ENCODE measurements around the gene TXNRD1. TPM values are rescaled to one million over a fixed set of nuclear protein-coding genes. Genes with fewer than 3 reads are reported as not detected.
"Not testable (repeated sequence)": the region's sequence is repeated elsewhere in the genome, so short reads cannot be mapped to it uniquely, and the experiment has no call there.

Gene TXNRD1
- total RNA-seq, 4 donors from 2014 or later: 129 to 230 (median 199) TPM

- no peak for TF ChIP-seq POLR2A (IDR thresholded peaks at IDR 0.05)
- TF ChIP-seq, protein P1, sequence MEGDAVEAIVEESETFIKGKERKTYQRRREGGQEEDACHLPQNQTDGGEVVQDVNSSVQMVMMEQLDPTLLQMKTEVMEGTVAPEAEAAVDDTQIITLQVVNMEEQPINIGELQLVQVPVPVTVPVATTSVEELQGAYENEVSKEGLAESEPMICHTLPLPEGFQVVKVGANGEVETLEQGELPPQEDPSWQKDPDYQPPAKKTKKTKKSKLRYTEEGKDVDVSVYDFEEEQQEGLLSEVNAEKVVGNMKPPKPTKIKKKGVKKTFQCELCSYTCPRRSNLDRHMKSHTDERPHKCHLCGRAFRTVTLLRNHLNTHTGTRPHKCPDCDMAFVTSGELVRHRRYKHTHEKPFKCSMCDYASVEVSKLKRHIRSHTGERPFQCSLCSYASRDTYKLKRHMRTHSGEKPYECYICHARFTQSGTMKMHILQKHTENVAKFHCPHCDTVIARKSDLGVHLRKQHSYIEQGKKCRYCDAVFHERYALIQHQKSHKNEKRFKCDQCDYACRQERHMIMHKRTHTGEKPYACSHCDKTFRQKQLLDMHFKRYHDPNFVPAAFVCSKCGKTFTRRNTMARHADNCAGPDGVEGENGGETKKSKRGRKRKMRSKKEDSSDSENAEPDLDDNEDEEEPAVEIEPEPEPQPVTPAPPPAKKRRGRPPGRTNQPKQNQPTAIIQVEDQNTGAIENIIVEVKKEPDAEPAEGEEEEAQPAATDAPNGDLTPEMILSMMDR (IDR thresholded peaks at IDR 0.05): no peak
- H3K36me3 ChIP-seq: no peaks in the 10 kb centered on the region
- H3K27ac ChIP-seq: peak overlapping the region in 1 of 3 donors; percentile 26
- H3K9me3 ChIP-seq: no peaks in the 10 kb centered on the region
- peak overlapping the region in 1 of 3 donors; percentile 36 for H3K4me3 ChIP-seq (replicated peaks in 1 of 3)
- intact Hi-C loops (cut with DNase I): loop anchor here (5.0 kb wide), 1 partner anchor 71 kb away; no protein-coding TSS in a partner anchor
- DNase-seq: no peak
- no peaks in the 10 kb centered on the region for H3K27me3 ChIP-seq
- 100% methylated on average over 1 of the region's 1 CpG for WGBS, 2 donors
- H3K4me1 ChIP-seq: peaks cover 4 to 32% of the 10 kb centered on the region in 2 donors
Measured at GRCh38 chr12:104216521-104216924, 944 bp downstream of the TXNRD1 start.

DNA sequence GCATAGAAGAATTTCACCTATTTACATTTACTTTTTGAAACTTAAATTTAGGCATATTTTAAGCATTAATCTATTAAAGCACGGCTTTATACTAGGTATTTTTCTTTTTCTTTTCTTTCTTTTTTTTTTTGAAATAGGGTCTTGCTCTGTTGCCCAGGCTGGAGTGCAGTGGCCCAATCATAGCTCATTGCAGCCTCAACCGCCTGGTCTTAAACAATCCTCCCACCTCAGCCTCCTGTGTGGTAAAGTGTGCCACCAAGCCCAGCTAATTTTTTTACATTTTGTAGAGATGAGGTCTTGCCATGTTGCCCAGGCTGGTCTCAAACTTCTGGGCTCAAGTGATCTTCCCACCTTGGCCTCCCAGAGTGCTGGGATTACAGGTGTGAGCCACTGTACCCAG lies 2.9 kb downstream of the TXNRD1 start:
- H3K4me1 ChIP-seq: peaks cover 4 to 36% of the 10 kb centered on the region in 2 donors
- 97 to 99% methylated on average over 2 of the region's 2 CpGs for whole genome bisulfite sequencing, 2 donors
- intact Hi-C loops (cut with DNase I): loop anchor here (5.0 kb wide), 1 partner anchor 69 kb away; no protein-coding TSS in a partner anchor

GRCh38 chr12:104218935-104219334 lies 3.4 kb downstream of the TXNRD1 start:
- H3K4me3 ChIP-seq (replicated peaks in 1 of 3): no peak overlapping the region
- no peak for DNase-seq
- peak overlapping the region; percentile 64 to 80 (median 70) for H3K27ac ChIP-seq
- no peak for TF ChIP-seq POLR2A (IDR thresholded peaks at IDR 0.05)
- TF ChIP-seq, protein P1 (IDR thresholded peaks at IDR 0.05): no peak
- no peaks in the 10 kb centered on the region for H3K9me3 ChIP-seq
- WGBS, 2 donors: 96 to 100% methylated on average over 1 of the region's 1 CpG
- no peaks in the 10 kb centered on the region for H3K36me3 ChIP-seq
- H3K27me3 ChIP-seq: no peaks in the 10 kb centered on the region
- intact Hi-C loops (cut with DNase I): loop anchor here (5.0 kb wide), 1 partner anchor 68 kb away; no protein-coding TSS in a partner anchor
- H3K4me1 ChIP-seq: peaks cover 4 to 40% of the 10 kb centered on the region in 2 donors

More for the DNA sequence above, 2.9 kb downstream of the TXNRD1 start:
- H3K9me3 ChIP-seq; H3K27me3 ChIP-seq; H3K4me3 ChIP-seq (replicated peaks in 1 of 3); DNase-seq; H3K36me3 ChIP-seq: not testable (repeated sequence)
- H3K27ac ChIP-seq: peak overlapping the region; percentile 64 to 80 (median 70)

DNA sequence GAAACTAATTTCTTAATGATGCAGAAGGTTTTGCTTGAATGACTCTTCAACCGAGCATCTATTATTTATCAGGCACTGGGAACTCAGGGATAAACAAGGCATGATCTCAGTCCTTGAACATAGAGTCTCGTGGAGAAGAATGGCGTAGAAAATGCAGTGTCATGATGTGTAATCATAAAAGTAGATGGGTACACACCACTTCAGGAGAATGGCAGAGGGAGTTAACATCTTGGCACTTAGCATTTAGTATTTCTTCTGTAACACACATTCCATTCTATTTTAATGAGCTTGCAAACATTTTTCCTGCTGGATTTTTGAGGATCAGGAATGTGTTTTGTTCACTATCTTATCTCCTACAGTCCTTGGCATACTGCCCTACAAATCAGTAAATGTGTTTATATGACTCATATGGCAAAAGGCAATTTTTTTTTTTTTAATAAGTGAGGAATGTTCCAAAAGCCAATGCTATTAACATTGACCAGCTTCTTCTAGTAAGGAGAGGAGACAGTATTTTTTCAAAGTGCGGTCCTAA lies 3.8 kb downstream of the TXNRD1 start:
- 54 to 70% methylated on average over 4 of the region's 4 CpGs for WGBS, 2 donors
- H3K36me3 ChIP-seq: no peaks in the 10 kb centered on the region
- TF ChIP-seq, protein P1 (IDR thresholded peaks at IDR 0.05): no peak
- TF ChIP-seq POLR2A (IDR thresholded peaks at IDR 0.05): no peak
- no peak overlapping the region for H3K4me3 ChIP-seq (replicated peaks in 1 of 3)
- DNase-seq: no peak
- peaks cover 4 to 44% of the 10 kb centered on the region in 2 donors for H3K4me1 ChIP-seq
- H3K9me3 ChIP-seq: no peaks in the 10 kb centered on the region
- no peaks in the 10 kb centered on the region for H3K27me3 ChIP-seq
- peak overlapping the region; percentile 64 to 80 (median 70) for H3K27ac ChIP-seq
- intact Hi-C loops (cut with DNase I): loop anchor here (5.0 kb wide), 1 partner anchor 68 kb away; no protein-coding TSS in a partner anchor

DNA sequence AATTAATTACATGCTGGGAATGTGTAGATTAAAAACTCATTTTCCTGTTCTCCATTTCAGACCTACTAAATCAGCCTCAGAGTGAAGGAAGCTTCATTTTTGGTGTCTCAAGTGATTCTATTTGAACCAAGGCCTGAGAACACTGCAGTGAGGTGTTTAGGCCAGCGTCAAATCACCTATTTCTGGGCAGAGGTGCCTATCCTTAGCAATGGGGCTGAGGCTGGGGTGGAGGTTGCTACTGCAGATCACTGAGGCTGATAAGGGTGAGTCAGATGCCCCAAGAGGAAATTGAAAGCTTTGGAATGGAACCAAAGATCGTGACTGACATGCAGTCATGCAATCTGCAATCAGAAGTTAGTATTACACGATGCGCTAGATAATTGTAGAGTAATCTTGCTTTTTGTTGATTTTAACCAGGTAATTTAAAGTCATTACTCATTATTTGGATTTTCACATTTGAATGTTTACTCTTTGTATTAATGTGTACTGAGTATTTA lies 4.4 kb downstream of the TXNRD1 start:
- DNase-seq: peak in 1 of 2 donors; percentile 5
- 67 to 76% methylated on average over 4 of the region's 4 CpGs for WGBS, 2 donors
- Histone ChIP-seq H3K27me3 (no peaks in the 10 kb centered on the region), H3K27ac (peak overlapping the region; percentile 64 to 80 (median 66)), H3K36me3 (no peaks in the 10 kb centered on the region), H3K9me3 (no peaks in the 10 kb centered on the region), H3K4me1 (peaks cover 4 to 44% of the 10 kb centered on the region in 2 donors), H3K4me3 (replicated peaks in 1 of 3) (no peak overlapping the region)
- no peak for TF ChIP-seq POLR2A (IDR thresholded peaks at IDR 0.05)
- TF ChIP-seq, protein P1 (IDR thresholded peaks at IDR 0.05): no peak
- intact Hi-C loops (cut with DNase I): loop anchor here (5.0 kb wide), 1 partner anchor 67 kb away; no protein-coding TSS in a partner anchor

Measured in thyroid gland (tissue), 4 donors.